DMS 273 treated with DMSO at 0.1 percent for 48 hours (cell line): ENCODE results near the gene OR6T1.

Experiments used
- DNase-seq: peaks from one replicate; lab custom pipeline; 2025; lab: John Stamatoyannopoulos, UW

OR6T1 gene

GRCh38 chr11:123943738-123944137 lies at the start of gene OR6T1:
Gene OR6T1, minus strand, starts transcription at chr11:123943838. Its CDS starts 0 bp downstream, at chr11:123943838.
- no peak for DNase-seq

GRCh38 chr11:123979311-123979710 lies 35.7 kb upstream of the OR6T1 start:
- no peak for DNase-seq

- no peak for DNase-seq
Measured at GRCh38 chr11:123977731-123978347, 34.2 kb upstream of the OR6T1 start, which contains the start of gene OR10S1. Gene OR10S1, minus strand, starts transcription at chr11:123977781. Its CDS starts 117 bp downstream, at chr11:123977664.

- DNase-seq: no peak
Measured at GRCh38 chr11:123976770-123977560, 33.3 kb upstream of the OR6T1 start.

- no peak for DNase-seq
Measured at GRCh38 chr11:123973816-123974215, 30.2 kb upstream of the OR6T1 start.

- DNase-seq: no peak
Measured at GRCh38 chr11:123956752-123957151, 13.1 kb upstream of the OR6T1 start.

GRCh38 chr11:123945132-123945531 lies 1.5 kb upstream of the OR6T1 start:
- no peak for DNase-seq

GRCh38 chr11:123942413-123942812 lies 1.2 kb downstream of the OR6T1 start:
- DNase-seq: no peak

- no peak for DNase-seq
Measured at GRCh38 chr11:123939317-123939716, 4.3 kb downstream of the OR6T1 start, which contains the start of gene OR4D5. Gene OR4D5, plus strand, starts transcription at chr11:123939617. Its CDS starts 0 bp downstream, at chr11:123939617.

- no peak for DNase-seq
Measured at GRCh38 chr11:123924027-123924426, 19.6 kb downstream of the OR6T1 start.

GRCh38 chr11:123920943-123921342 lies 22.7 kb downstream of the OR6T1 start:
- no peak for DNase-seq

GRCh38 chr11:123905826-123906225 lies 37.8 kb downstream of the OR6T1 start:
- no peak for DNase-seq

GRCh38 chr11:123904932-123905331 lies 38.7 kb downstream of the OR6T1 start:
- no peak for DNase-seq

- DNase-seq: no peak
Measured at GRCh38 chr11:123903932-123904331, 39.7 kb downstream of the OR6T1 start.

GRCh38 chr11:123901867-123902266 lies 41.8 kb downstream of the OR6T1 start, which contains the start of gene OR8D4:
Gene OR8D4, plus strand, starts transcription at chr11:123902167. Its CDS starts 4,265 bp downstream, at chr11:123906432.
- DNase-seq: no peak

GRCh38 chr11:123899792-123900191 lies 43.8 kb downstream of the OR6T1 start:
- no peak for DNase-seq
